HG03135 (cell line): ENCODE data around the gene LRP1B.
A peak's percentile ranks its signal among the peaks of the same experiment; 100 is the strongest.

Experiments used
- ATAC-seq: cut with Tn5 transposase; IDR thresholded peaks from one replicate; pipeline ENCODE4 v1.9.1; 2021; ENCODE audit warnings: mild to moderate bottlenecking, moderate library complexity; ENCODE audit not compliant: unreplicated experiment

The LRP1B gene

DNA sequence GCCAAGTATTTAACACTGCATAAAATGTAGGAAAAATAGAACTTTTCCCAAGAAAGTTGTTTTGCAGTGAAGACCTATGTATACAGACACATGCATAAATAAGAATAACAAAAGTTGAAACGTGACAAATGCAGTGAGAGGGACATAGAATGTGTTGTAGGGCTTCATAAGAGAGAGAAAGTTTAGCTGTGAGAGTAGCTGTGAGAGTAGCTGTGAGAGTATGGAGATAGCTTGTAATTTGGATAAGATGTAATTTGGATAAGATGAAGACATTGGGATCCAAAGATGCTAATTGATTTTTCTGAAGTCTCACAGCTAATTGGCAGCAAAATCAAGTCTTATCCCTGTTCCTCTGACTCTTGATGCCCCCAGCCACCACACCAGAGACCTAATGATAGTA lies 170.9 kb downstream of the LRP1B start:
- no peak for ATAC-seq

DNA sequence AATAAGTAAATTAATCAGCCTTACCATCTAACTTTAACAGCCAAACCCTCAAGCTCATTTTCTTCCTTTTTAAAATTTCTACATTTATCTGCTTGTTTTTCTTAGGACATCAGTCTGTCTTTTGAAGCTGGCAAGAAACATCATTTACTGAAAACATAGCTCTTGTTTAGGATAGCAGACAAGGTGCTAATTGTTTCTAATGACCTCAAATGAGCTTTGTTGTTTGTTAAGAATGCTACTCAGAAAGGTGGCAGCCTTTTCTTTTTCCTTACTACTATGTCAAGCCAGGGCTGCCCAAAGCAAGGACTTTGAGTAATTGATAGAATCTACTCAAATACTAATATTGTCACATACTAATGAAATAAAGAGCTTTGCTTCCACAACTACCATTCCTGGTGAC lies 171.8 kb downstream of the LRP1B start:
- ATAC-seq, result no peak

DNA sequence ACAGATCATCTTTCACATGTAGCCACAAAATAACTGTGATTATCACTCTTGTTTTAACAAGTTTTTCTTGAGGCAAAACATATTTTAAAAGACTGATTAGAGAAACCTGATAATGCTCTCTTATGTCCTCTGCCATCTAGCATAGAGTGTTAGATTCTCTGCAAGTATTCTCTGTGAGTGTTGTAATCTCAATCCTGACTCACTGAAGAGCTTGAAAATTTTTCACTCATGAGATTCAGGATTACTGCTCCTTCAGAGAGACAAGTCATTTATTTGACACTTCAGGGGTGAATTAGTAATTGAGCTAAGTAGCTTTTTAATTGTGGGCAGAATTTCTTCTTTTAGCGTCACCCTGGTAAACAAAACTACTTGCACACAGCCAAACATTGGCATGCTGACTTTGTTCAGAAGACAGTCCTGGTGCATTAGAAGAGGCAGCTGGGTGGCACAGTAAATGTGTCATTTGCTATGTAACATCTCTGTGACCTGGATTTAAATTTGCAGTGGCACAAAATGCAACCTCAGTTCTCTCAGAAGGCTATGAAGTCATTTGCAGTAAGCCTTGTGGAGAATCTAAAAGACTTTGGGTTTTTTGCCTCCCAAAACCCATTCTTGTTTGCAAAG lies 172.9 kb downstream of the LRP1B start:
- no peak for ATAC-seq

DNA sequence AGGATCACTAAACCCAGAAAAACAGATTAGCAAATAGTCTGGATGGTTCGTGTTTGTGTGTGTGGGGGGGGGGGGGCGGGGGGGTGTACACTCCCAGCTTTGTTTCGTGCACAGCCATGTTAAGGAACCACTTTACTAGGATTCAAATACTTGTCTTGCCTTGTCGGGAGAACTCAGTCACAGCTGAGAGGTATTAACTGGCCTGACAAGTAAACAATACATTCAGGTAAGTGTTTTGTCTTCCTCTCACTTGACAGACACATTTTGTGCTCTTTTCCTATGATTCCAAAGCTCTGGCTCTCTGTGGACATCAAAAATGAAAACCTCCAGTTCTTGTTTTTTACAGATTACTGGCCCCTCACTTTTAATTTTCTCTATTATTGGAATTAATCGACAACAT lies 173.5 kb downstream of the LRP1B start:
- no peak for ATAC-seq

DNA sequence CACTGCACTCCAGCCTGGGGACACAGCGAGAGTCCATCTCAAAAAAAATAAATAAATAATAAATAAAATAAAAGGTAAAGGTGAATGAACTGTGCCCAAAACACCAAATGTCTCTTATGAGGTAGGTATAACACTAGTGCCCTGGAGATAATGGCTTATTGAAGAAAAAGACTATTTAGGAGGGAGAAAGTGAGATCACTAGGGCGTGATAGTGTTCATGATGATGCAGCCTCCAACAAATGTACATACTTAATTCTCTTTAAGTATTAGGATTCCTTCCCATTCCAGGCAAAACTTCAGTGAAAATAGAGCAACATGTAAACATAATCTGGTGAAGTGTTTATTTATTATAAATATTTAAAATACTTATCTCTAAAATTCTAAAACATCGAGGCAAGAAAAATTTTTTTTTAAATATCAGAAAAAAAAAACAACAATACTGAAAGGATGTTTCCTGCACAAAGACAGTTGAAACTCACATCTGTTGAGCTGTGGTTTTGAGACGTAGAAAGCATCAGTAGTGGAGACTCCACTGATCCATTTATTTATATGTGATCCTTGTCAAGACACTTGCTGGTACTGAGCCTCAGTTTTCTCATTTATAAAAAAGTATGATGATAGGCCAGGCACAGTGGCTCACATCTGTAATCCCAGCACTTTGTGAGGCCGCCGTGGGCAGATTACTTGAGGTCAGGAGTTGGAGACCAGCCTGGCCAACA lies 183.3 kb downstream of the LRP1B start:
- ATAC-seq, result no peak

DNA sequence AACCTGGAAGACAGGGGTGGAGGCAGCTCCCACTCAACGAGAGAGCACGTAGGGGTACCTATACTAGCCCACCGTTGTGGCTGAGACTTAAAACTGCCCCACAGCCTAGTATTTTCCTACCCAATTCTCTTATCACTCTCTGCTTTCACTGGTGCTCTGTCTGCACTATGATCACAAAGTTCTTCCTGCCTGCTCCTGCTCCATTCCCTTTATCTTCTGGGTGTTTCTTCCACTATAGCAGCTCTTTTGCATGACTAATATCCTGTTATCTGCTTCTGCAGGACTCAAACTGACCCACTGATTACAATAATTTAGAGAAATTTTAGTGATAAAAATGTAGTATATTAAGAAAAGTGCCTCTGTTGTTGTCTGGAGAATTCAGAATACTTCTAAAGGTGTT lies 184.8 kb downstream of the LRP1B start:
- no peak for ATAC-seq

DNA sequence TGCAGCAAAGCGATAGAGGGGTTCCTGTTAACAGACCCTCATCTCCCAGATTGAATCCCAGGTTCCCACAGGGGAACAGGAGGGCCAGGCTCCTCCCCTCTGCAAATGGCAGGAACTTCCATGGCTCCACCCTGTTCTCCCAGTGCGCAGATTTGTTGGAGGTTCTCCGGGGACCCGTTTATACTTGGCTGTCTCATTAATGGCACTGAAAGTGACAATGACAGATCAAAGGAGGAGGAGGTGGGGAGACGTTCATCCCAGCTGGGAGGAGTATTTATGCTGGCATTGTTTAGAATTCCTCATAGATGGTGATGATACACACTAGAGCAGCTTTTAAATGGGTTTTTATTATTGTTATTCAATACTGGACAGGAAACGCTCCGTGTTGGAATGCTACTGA lies 186.9 kb downstream of the LRP1B start:
- no peak for ATAC-seq

DNA sequence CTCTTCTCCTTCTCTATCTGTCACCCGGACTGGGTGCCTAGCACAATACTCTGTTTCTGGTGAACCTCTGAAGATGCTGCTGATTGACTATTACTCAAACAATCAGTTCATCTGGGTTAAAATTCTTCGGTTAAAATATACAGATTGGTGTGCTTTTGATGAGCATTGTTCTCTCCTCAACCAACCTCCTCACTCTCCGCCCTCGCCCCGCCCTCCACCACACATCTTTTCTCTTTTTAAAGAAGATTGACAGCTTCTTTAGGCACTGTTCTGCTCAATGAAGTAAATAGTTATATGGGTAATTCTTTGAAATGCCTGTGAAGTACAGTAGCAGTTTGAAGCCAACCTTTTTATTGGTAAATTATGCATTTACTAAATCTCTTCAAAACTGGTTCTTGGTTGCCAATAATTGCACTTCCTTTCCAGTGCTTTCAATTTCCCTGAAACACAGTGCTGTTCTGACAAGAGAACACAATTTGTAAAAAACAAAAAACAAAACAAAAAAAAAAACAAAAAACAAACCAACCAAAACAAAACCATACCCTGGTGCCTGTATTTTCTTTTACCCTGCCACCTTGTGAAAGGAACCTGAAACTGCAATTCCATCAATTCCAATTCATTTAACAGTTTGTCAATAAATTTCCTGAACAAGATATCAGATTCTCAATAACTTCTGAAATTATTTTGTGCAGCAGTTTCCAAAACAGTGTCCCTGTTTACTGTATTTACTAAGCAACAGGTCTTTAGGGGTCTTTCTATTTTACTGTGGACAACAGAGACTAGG lies 188.6 kb downstream of the LRP1B start:
- no peak for ATAC-seq

DNA sequence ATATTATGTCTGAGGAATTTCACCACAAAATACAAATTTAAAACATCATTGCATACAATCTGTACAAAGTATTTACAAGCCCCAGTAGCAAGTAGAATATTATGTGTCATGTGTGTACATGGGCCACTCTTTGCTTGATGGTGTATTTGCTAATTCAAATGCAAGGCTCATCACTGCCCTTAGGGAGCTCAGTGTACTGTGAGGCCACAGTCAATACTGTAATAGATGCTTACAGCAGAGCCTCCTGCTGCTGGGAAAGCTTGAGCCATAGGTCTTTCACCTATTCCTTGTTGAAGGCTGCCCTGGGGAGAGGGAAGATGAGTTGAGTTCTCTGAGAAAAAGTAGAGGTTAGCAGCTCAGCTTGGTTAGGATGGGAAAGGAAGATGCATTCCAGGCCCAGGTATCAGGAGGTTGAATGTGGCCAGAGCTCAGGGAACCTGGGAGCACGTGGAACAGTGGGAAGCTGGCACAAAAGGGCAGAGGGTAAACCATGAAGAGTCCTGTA lies 189.6 kb downstream of the LRP1B start:
- ATAC-seq, result no peak

DNA sequence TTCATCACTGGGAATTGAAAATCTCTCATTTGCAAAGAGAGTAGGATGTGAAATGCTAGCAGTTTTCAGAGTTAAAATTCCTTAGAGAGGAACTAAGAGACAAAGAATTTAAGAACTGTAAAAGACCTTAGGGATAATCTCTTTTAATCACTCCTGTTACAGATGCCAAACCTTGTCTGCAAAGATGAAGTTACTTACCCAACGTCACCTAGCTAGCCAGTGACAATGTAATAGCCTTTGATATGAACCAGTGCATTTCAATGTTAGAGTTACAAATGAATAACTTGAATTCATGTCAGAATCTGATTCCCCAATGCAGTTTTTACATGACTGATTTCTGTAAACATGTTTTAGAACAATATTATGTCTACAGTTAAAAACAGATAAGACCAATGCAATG lies 190.1 kb downstream of the LRP1B start:
- no peak for ATAC-seq

DNA sequence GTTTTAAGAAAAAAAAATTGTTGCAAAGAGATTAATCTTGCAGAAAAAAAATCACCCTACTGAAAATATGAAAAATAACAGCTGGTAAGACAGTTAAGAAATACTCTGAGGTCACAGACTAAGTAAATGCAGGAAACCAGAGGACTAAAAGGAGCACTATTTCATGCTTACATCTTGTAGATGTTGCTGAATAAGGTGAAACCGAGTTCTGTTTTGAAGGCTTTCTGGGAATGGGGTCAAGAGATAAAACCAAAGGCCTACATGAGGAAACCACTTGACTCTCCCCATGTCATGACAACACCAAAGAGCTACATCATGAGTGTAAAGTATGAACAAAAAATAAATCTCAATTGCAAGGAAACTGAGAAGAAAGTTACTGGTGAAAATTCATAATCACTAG lies 197.6 kb downstream of the LRP1B start:
- ATAC-seq, result no peak

DNA sequence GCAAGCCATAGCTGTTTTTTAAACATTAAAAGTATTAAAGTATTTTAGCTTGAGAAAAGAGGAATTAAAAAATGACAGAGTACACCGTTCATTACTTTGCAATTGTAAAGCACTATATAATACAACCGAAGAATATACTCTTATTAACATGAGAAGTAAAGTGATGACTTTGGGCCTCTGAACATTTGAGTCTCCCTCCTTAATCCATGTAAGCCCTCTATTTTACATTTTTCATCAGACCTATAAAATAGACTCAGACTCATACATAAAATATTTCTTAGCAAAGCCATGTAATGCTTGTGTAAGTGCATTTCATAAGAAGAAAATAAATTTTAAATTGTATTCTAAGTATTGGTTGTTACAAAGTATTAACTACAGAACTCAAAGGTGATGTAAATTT lies 198.6 kb downstream of the LRP1B start:
- ATAC-seq, result no peak

DNA sequence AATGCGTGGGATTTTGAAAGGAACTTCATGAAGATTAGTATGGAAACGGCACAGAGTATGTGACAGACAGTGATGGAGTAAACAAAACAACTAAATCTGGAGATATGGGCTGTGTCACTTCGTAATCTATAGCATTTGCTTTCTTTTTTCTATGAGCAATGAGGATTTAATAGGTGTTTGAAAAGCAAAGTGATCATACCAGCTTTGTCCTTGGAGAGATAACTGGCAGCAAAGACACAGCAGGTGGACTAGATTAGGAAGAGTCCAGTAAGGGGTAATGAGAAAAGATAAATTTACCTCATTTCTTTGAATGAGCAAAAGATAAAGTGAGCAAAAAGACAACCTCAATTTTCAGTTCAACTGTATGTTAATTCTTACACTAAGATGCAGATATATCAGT lies 199.0 kb downstream of the LRP1B start:
- ATAC-seq, result no peak

DNA sequence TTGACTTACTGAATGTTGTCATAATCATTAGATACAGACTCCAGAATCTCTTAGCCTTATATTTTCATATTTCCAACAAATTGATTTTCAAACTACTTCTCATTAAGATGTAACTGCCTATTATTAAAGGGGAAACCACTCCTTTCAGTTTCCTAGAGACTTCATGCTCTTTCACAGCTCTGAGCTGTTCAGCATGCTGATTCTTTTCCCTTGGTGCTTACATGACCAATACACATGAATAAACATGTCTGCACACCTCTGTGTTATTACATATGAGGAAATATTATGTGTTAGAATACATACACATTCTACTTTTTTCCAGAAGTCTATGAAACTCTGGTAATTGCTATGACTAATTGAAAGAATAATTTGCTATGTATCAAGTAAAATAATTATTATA lies 200.0 kb downstream of the LRP1B start:
- no peak for ATAC-seq

DNA sequence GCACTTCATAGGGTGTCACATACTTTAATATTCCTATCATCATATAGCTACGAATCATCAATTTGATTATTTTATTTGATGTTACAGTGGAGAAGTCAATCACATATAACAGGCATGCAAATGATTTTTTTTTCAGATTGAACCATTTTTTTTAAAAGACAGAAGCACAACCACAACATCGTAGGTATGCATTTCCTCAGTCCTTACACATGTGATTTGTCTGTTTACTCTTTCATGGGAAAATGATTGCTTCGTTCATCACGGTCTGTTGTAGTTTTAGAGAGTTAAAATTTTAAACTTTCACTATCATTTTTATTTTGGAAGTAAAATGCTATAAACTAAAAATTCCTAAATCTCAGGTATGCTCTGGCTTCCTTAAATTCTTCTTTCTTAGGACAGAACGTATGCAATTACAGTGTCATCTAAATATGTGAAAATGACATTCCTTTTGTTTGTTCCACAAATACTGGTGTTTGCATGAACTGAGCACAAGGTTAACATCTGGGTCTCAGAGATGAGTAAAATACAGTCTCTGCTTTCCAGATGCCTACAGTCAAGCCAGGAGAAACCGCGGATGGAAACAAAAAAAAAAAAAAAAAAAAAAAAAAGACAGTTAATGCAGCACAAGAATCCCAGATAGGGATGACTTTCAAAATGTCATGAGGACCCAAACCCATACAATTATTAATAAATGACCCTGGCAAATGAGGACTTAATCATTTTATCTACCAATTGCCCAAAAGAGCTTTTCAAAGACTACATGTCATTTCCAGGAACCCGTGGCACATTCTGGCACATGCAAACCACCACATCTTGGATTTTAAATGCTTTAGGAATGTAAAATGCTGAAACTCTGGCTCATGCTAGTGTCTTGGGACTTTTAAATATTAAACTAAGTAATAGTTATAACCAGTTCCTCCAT lies 201.2 kb downstream of the LRP1B start:
- no peak for ATAC-seq

DNA sequence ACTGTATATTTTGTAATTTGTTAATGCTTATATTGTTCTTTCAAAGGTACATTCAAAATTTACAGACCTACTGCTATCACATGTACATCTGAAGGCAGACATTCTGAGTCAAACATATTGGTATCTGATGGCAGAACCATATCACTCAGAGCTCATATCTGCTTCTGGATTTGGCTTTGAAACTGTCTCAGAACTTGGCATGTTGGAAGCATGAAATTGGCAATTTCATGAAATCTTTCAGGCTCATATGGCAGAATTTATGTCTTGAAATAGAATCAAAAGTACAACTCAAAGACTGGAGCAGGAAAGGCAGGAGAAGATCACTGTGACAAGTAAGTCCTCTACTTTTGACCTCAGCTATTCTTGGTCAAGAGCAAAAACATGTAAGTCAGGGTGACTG lies 202.3 kb downstream of the LRP1B start:
- no peak for ATAC-seq

DNA sequence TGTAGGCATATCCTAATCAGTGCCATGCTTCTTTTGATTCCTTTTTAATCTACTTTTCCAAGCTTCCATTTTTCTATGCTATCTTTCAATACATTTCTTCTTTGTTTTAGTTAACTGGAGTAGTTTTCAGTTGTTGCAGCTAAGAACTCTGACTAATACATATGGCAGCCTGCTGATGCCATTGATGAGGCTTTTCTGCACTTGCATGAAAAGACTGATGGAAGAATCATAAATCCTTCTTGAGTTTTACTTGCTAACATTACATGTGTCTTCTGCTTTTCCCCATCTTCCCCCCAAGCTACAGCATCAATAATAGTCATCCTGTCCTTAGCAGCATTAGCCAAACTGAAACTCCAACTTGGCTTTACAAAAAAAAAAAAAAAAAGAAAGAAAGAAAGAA lies 203.3 kb downstream of the LRP1B start:
- no peak for ATAC-seq

DNA sequence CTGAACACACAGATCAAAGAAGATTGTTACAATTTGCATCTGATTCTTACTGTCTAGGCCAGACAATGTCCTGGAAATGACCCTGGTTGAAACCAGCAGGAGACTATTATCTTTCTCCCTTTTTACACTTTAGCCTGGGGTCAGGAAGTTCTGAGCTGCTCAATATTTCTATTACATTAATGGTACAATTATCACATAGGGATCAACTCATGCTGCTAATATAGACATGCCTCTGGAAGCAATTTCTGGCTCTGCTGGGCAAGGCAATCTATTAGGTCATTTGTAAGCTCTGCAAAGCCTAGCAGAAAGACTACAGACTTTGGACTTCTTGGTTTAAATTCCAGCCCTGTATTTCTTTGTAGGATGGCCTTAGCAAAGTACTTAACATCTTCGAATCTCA lies 205.3 kb downstream of the LRP1B start:
- ATAC-seq, result no peak

DNA sequence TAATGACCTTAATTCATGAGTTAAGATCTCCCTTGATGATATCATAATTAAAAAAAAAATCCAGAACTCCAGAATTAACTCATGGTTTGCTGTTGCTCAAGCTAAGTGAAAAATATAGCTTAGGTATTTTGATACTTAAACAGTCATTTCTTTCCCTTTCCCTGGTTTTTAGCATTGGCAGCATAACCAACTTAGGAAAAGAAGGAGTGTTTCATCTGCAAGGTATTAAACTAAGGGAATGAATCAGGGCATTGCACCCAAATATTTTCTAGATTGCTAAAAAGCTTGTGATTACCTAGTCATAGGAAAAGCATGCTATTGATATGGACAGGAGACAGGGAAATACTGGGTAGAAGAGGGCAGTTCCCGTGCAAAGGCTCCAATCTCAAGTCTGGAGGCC lies 207.2 kb downstream of the LRP1B start:
- no peak for ATAC-seq

DNA sequence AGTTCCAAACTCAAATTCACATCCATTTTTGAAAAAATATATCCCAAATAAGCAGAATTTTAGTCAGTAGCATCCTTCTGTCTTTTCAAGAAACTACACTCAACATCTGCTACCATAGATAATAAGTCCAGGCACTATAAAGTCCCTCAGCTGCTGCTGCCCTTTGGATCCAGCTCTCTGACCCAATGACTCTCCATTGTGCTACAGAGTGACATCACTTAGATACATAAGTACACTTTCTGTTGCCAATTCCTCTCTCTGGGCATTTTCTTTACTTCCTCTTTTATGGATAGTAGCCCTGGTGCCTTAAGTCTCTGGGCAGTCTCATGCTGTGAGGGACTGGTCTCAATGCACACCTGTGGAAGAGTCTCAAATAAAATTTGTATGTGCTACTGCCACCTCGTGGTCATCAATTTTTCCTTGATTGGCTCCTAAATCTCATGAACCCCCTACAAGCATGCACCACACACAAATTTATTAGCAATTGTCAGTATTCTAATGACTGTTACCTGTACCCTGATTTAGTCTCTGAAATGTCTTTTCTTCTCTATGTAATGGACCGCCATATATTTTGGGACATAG lies 219.2 kb downstream of the LRP1B start:
- ATAC-seq, result peak; percentile 80

DNA sequence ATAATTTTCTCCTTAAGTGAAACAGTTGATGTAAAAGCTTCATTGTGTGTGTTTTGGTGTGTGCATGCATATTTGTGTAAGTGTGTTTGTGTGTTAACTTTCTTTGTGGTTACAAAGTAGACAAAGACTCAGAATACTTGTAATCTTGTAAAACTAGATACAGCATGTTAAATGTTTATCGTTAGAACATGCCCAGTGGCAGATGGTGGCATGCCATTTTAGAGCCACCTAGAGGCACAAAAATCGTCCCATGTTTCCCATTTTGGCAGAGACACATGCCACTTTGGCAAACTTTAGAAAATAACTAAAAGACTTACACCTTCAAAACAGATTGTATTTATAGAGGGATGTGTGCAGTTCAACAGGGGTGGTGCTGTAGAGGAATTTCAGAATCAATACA lies 224.1 kb downstream of the LRP1B start:
- no peak for ATAC-seq
